Suprapubic skin (tissue), 4 donors: ENCODE data around the gene ENSA.
"Not testable (repeated sequence)": the region's sequence is repeated elsewhere in the genome, so short reads cannot be mapped to it uniquely, and the experiment has no call there.

ENCODE experiments used
- EP300 ChIP-seq: sonication (generic); formaldehyde crosslinking; IDR thresholded peaks from one replicate; pipeline ENCODE4 v1.6.1; 2017; ENCODE audit warnings: antibody characterized with exemption
- POLR2A ChIP-seq, 2 donors: fragments of 450-650 bp; IDR thresholded peaks; one replicate each; pipeline ENCODE4 v1.6.1; 2017; ENCODE audit warnings: antibody characterized with exemption in 2 of 2, mild to moderate bottlenecking in 2 of 2, moderate library complexity in 2 of 2
- POLR2AphosphoS5 ChIP-seq, 3 donors: sonication (generic); formaldehyde crosslinking; IDR thresholded peaks; one replicate each; pipeline ENCODE4 v1.6.1; 2017; ENCODE audit warnings: antibody characterized with exemption in 3 of 3
- TF ChIP-seq, protein P1 (sequence below), 2 donors: fragments of 200-600 bp in 1 of 2; fragments of 450-650 bp in 1 of 2; sonication (generic) in 1 of 2; IDR thresholded peaks; one replicate each; pipeline ENCODE4 v1.5.1; 2016 to 2019; ENCODE audit warnings: antibody characterized with exemption in 2 of 2, mild to moderate bottlenecking in 1 of 2, moderate library complexity in 1 of 2

DNA sequence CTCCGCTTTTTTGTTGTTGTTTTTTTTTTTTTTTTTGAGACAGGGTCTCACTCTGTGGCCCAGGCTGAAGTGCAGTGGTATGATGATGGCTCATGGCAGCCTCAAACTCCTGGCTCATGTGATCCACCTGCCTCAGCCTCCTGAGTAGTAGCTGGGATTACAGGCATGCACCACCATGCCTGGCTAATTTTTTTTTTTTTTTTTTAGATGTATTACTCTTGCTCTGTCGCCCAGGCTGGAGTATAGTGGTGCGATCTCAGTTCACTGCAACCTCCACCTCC lies 24.0 kb downstream of the ENSA start:
- TF ChIP-seq, protein P1, sequence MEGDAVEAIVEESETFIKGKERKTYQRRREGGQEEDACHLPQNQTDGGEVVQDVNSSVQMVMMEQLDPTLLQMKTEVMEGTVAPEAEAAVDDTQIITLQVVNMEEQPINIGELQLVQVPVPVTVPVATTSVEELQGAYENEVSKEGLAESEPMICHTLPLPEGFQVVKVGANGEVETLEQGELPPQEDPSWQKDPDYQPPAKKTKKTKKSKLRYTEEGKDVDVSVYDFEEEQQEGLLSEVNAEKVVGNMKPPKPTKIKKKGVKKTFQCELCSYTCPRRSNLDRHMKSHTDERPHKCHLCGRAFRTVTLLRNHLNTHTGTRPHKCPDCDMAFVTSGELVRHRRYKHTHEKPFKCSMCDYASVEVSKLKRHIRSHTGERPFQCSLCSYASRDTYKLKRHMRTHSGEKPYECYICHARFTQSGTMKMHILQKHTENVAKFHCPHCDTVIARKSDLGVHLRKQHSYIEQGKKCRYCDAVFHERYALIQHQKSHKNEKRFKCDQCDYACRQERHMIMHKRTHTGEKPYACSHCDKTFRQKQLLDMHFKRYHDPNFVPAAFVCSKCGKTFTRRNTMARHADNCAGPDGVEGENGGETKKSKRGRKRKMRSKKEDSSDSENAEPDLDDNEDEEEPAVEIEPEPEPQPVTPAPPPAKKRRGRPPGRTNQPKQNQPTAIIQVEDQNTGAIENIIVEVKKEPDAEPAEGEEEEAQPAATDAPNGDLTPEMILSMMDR (IDR thresholded peaks at IDR 0.05), result not testable (repeated sequence)
- not testable (repeated sequence) for TF ChIP-seq POLR2A (IDR thresholded peaks at IDR 0.05); POLR2AphosphoS5 (IDR thresholded peaks at IDR 0.05); EP300
